NCI-H82 (cell line): ENCODE measurements around the gene TMEM183A.

Experiments used
- DNase-seq: peaks from one replicate; lab custom pipeline; 2025; lab: John Stamatoyannopoulos, UW

The TMEM183A gene

GRCh38 chr1:203072002-203072602, 64.9 kb downstream of the TMEM183A start:
- DNase-seq, result no peak

- no peak for DNase-seq
These were observed 65.7 kb downstream of the TMEM183A start for GRCh38 chr1:203072911-203073310.

- DNase-seq, result no peak
These were observed 66.3 kb downstream of the TMEM183A start for GRCh38 chr1:203073469-203073868.
